GM21825 (cell line): Measurements from ENCODE around the gene CELF2.

ENCODE experiments used
- ATAC-seq: cut with Tn5 transposase; IDR thresholded peaks from one replicate; pipeline ENCODE4 v1.9.1; 2021; ENCODE audit warnings: mild to moderate bottlenecking, moderate library complexity; ENCODE audit not compliant: unreplicated experiment

CELF2 gene

DNA sequence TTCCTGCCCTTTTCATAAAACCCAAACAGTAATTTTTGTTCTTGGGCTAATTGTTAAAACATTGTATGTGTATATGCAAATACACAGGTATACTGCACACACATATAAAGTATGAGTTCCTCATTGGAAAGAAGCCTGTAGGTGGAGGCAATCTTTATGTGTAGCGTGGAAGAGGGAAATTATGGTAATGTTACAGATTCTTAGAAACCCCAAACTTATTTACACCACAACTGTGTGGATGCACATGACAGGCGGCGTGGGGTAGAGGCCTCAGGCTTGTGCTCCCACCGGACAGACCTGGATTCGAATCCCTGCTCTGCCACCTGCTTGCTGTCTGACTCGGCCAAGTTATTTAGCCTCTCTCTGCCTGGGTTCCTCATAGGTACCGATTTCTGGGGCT lies 223.0 kb downstream of the CELF2 start:
- ATAC-seq: no peak

DNA sequence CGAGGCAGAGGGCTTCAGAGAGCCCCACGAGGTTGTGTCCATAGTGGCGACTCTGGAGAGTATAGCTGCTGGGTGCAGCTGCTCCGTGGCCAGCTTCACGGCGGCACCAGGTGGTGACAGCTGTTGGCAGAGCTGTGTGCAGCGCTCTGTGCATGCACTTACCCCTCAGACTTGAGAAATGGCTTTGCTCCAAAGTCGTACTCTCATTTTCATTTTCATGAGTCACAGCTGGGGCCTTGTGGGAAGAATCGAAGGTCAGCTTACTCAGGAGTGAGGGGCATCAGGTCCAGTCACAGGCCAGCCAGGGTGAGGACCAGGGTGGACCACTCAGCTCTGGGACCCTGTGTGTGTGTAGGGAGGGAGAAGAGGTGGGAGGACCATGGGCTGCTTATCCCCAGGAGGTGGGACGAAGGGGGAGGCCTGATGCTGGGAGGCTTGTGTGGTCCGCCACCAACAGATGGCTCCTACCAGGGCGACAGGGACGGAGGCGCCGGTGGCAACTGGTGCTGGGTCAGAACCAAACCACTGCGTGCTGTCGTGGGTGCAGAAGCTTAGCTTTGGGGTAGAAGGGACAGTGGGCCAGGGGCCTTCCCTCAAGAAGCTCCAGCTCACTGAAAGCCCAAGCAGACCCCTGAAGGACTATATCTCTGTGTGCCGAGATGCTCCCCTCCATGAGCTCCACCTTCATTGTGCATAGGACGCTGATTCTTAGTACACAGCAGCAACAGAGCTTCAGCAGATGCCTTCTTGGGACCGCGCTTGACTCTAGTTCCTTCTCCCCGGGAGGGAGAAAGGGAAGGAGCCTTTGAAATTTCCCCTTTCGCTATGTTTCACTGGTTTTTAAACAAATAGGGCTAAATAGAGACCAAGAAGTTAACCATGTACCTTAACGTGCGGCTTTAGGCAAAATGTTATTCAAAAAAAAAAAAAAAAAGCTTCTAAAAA lies 225.0 kb downstream of the CELF2 start:
- peak; percentile 53 for ATAC-seq

DNA sequence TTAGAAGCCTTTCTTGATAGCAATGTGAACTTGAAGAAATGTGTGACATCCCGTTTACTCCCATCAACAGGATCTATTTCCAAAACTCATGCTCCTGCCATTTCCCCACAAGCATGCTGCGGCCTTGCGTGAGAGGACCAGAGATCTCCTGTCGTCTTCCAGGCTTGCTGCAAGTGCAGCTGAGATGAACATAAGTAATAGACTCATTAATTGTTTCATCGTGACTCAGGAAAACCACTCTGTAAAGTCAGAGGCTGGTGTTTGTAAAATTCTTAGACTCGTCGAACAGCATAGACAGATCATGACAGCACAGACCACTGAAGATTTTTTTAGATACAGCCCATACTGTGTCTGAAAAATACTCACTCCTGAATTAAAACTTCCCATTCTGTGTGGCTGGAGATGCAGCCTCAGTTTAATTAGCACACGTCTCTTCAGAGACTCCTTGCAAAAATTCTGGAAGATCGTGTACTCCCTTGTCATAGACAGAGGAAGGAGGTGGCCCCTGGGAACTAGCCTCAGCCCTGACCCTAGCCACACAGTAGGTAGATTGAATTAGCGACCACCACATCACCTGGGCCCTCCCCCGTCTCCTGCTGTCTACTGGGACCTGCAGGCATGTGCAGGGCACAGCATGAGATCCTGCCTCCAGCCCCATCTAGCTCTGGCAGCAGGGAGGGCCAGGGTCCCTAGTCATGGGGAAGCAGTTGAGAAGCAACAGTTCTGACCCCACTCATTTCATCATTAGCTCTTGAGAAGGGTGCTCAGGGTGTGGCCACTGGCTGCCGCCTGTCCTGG lies 226.0 kb downstream of the CELF2 start:
- ATAC-seq: no peak

DNA sequence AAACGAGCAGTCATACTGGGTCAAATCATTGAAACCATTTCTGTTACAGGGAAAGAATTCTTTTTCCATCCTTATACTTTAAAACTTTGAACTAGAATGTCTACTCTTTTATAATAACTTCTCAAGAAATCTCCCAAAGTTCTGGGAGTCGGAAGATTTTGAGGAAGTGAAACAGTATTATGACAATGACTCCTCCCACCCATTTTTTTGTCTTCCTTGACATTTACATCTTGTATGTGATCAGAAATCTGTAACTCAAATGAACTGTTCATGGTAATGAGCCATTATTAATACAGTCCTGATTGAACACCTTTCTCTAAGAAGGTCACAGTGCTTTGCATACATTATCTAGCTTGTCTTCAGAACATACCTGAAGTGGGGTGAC lies 227.4 kb downstream of the CELF2 start:
- ATAC-seq: no peak

DNA sequence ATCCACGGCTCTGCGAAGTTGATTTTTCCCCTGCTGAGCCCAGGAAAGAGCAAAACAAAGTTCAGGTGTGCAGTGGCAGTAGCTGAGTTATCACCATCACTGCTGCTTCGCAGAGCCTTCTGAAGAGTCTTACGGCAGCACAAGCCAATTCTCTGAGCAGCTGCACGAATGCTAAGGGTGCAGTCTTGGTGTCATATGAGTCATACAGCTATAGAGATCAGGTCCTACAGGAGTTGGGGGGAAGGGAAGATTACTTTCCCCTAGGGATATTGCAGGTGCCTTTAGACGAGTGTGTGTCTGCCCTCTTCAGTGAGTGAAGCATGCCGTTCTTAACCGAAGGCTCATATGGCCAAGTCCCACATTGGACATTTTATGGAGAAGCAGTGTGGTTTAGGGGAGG lies 227.8 kb downstream of the CELF2 start:
- ATAC-seq: peak; percentile 41

DNA sequence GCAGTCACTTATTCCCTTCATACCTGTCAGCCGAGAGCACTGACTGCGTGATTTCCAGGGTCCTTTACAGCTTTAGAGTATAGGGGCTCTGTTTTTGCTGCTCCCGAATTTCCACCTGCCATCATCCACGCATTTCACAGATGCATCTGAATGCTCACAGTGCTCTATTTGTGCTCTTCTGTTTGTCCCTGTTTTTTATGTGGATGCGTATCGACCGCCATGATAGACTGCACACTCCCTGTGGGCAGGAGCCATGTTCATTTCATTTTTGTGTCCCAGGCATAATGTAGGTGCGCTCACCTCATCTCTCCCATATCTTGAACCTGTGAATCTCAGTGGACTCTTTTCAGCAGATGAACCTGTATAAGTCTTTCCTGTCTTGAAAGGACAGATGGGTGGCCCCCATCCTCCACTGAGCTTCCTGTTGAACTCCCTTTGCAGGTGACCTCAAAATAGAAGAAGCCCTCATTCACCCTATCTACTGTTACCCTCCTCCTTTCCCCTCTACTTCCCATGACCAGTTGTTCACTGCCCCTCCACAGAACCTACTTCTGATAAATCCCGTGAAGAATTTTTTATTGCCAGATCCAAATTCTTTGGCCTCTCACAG lies 228.4 kb downstream of the CELF2 start:
- no peak for ATAC-seq

DNA sequence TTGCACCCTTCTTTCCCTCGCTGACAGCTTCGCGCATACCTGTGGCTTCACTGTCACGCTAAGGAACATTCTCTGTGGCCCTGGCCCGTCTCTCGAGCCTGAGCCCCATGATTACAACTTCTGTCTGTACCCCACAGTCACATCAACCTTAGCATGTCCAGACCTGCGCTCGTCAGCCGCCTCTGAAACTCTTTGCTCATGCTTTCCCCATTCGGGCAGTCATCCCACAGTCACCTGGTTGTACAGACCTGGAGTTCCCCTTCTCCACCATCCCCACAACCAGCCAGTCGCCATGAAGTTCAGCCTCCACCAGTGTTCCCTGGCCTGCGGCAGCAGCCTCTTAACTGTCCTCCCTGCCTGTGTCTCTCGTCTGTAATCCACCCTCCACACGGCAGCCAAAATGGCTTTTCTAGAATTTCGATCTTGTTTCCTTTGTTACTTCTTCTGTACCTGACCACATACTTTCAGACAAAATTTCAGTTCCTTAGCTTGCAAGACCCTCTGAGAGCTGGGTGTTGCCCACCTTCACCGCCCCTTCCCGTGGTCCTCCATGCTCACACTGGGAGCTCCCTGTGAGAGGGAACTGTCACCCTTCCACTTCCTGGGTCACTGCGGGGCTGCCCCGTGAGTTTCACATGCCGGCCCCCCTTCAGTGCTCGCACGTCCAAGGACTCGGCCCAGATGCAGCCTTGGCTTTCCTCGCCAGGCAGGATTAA lies 229.2 kb downstream of the CELF2 start:
- no peak for ATAC-seq

DNA sequence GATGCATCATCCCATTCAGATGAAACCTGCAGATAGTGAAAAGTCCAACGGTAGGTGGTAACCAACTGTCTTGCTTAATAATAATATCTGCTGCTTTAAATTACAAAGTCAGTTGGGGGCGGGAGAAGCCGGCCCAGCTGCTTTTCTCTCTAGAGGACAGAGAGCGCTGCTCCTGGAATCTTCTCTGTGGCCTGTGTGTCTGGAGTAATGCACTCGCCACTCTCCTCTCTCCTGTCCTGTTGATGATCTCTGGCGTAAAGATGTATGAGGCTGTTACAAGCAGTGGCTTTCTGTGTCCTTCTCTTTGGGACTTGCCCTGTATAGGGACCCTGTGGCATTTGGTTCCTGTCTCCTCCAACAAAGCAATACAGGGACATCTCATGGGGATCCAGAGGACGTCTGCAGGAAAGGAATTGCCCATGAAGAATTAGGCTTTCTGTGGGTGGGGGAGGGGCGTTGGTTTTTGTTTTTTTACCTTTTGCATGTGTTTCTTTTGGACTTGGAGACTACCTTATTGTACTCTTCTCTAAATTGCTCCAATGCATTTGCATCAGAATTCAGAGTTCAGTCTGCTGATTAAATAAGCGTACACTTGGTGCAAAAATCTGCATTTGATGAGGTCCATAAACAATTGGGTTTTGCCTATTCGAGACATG lies 231.6 kb downstream of the CELF2 start:
- no peak for ATAC-seq

DNA sequence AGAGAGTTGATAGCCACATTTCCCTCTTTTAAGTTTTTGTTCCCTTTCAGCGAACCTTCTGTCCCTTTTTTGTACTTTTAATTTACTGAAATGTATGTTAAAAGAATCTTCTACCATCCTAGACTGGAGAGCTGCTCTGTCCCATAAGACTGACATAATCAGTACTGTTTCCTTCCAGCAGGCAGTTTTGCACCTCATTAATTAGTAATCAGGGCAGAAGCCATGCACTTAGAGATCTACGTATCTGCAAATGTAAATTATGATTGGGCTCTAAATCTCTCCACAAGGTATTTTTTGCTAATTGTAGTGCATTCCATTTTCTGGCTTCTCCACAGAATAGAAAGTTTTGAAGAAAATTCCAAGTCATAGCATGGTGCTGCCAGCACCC lies 232.1 kb downstream of the CELF2 start:
- no peak for ATAC-seq

DNA sequence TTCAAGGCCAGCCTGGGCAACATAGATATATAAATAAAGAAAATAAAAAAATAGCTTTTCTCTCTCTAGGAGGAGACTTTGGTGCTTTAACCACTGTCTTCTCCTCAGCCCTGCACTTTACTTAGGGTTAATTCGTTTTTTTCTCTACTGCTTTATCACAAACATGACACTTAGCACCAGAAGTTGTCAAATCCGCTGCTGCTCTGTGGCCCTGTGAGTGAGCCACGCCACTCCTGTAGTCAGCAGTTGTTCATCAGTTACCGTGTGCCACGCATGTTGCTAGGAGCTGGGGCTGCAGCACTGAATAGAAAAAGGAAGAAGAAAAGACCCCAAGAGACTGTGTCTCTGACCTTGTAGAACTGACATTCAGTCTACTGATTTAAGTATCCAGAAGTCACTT lies 232.6 kb downstream of the CELF2 start:
- ATAC-seq: no peak

DNA sequence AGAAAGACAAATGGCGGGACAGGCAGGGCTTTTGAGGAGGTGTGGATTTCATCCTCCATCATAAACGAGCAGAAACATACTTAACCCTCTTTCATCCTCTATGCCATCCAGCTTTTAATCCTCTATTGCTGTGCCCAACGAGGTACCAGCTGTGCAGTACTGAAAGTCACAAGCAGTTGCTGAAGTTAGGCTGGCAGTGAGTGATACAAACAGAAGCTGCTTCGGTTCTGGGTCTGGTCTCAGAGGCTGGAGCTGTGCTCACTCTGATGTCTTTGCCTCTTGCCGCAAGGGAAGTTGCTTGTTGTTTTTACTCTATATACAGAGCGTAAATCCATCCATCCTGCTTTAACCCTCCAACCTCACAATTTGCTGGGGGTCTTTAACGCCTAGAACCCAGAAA lies 235.2 kb downstream of the CELF2 start:
- no peak for ATAC-seq

DNA sequence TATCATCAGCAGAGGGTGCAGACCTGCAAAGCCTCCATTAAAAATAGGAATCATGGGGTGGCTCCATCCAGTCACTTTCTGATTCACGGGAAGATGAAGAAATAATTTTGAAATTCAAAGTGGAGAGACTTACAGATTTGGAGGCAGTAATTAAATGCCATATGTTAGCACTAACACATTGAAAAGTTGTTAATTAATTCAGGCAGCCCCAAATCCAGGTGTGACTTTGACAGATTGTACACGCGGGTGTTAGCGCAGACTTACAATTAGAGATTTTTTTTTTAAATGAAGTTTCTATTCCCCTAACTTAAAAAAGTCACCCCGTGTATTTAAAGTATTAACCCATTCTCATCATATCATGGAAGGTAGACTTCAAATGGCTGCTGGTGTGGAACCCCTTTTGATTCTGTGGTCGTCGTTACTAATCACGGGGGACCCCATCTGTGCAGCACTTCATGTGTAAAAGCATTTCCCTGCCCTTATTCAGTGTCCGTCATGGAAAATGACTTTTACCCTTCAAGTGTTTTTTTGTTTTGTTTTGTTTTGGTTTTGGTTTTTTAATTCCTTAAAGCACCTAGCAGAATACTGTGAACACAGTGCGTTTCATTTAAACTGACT lies 235.8 kb downstream of the CELF2 start:
- ATAC-seq: no peak

DNA sequence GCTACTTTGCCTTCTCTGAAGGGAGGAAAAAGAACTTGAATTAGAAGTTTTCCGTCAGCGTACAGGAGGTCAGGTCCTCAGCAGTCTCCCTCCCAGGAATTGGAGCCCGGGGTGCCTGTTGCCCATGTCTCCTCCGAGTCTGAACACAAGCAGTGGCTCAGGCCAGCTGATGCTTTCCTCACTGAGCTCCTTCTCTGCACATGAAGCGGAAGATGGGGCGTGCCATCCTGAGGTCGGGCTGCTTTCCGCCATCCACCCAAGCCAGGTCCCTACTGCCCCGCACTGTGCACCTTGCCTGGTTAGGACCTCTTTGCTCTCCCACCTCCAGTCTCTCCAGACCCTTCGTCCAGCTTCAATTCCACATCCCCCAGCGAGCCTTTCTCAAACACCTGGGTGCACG lies 237.5 kb downstream of the CELF2 start:
- no peak for ATAC-seq

DNA sequence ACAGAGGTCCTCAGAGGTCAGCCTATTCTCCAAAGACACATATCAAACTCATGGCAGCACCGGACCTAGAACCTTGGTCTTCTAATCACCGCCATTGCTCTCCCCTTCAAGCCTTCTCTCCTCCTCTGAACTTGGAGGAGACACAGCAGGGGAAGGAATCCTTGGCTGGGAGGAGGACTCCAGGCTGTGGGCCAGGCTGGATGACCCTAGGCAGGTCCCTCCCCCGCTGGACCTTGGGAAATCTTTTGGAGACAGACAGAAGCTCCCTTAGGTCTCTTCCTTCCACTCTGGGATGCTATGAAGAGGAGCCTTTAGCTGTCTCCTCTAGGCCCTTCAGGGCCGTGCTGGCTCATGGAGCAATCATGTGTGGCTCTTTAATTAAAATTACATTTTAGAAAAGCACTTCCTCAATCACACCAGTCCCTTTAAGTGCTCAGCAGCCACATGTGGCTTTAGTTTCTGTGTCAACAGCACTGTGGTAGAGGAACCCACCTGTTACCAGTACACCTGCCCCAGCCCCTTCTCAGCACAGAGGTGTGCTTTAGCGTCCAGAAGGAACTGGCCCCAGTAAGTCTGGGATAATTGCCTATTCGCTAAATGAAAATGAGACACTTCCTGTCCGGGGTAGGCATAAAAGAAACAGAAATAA lies 238.2 kb downstream of the CELF2 start:
- ATAC-seq: no peak

DNA sequence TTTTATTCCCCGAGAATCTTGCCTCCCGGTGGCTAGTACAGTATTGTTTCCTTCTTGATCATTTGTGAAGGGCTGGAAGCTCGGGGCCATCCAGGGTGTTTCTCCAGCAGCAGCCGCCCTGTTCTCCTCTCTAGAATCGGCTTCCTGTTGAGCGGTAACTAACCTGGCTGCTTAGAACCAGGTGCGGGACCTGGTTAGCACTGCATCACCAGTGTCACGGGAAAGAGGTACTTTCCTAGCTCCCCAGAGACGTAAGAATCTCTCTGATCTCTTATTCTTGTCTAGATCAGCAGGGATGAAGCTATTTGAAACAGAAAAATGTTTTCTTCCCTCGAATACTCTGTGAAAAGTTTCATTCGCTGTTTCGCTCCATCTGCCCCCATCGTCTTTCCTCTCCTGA lies 239.2 kb downstream of the CELF2 start:
- ATAC-seq: no peak

DNA sequence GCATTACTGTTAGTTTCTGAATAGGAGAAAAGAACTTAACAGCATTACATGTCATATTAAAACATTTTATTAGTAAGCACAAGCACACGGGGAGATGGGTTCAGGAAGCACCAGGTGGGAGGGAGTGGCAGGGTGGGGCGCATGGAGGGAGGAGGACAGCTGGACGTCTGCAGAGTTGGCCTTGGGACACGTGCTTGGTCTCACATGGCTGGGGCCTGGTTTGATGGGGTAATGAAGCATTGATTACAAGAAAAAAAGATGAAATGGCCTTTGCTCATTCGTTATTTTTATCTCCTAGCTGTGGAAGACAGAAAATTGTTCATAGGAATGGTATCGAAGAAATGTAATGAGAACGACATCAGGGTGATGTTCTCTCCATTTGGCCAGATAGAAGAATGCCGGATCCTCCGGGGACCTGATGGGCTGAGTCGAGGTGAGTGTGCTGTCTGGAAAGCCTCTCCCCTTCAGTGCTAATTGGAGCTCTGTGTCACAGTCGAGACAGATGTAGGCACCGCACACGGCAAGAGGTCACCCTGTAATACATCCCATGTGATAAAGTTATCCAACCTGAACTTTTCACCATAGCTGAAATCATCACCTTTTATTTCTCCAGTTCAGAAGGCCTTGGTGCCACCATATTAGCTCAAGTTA lies 239.9 kb downstream of the CELF2 start:
- ATAC-seq: no peak

DNA sequence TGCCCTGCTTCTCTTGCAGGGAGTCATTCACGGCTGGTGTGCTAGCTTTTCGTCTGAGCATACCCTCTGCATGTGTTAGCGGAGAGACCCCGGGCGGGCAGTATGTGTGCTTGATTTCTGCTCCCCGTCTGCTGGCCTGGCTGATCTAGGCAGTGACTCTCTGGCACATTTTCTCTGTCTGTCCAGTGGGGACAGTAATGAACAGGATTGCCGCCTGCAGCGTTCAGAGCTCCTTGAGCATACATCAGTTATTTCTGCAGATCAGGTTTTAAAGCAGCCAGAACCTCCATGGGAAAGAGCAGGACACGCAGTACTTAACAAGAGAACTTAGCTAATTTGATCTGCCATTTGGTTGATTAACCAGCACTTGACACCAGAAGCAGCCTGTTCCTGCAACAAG lies 242.5 kb downstream of the CELF2 start:
- no peak for ATAC-seq

DNA sequence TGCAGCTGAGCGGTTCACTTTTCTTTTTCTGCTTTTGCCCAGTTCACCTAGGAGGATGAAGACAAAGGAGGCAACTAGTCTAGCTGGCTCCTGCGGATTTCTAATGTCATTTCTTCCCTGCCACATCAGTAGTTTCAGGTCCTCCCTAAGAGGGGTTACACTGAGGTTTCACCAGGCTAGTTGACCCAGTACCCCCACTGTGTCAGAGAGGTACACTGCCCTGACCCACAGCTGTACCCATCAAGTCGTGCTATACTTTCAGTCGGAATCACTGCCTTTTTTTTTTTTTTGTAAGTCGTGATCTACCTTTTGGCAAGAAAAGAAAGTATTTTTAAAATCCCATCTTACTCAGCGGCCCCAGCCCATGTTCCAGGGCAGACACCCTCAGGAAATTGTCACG lies 243.5 kb downstream of the CELF2 start:
- ATAC-seq: no peak
